ENCODE results near the gene TLN1.

TLN1 gene

GRCh38 chr9:35732185-35732799, at the start of gene TLN1, which contains the start of gene CREB3:
Gene TLN1 (minus strand): TSS chr9:35732195. CDS start chr9:35725694, 6,501 bp downstream.
Gene CREB3 (plus strand): TSS chr9:35732666. CDS start chr9:35732773, 107 bp downstream.
- DNase-seq: peak; percentile 99

- no peak for DNase-seq
These were observed 49.1 kb upstream of the TLN1 start for GRCh38 chr9:35781066-35781465.

- DNase-seq: no peak
These were observed 46.5 kb upstream of the TLN1 start for GRCh38 chr9:35778496-35778895.

GRCh38 chr9:35776018-35776417, 44.0 kb upstream of the TLN1 start:
- DNase-seq: no peak

GRCh38 chr9:35774907-35775635, 43.1 kb upstream of the TLN1 start:
- DNase-seq: peak; percentile 36

- no peak for DNase-seq
These were observed 39.9 kb upstream of the TLN1 start for GRCh38 chr9:35771943-35772342.

- DNase-seq: peak; percentile 45
These were observed 39.5 kb upstream of the TLN1 start for GRCh38 chr9:35771534-35771933.

GRCh38 chr9:35771075-35771433, 39.1 kb upstream of the TLN1 start:
- no peak for DNase-seq

GRCh38 chr9:35769763-35770162, 37.8 kb upstream of the TLN1 start:
- no peak for DNase-seq

GRCh38 chr9:35767458-35767857, 35.5 kb upstream of the TLN1 start:
- DNase-seq: no peak

GRCh38 chr9:35766997-35767396, 35.0 kb upstream of the TLN1 start:
- no peak for DNase-seq

GRCh38 chr9:35763803-35764202, 31.8 kb upstream of the TLN1 start:
- no peak for DNase-seq

GRCh38 chr9:35763181-35763580, 31.2 kb upstream of the TLN1 start:
- no peak for DNase-seq

- peak; percentile 68 for DNase-seq
These were observed 28.7 kb upstream of the TLN1 start for GRCh38 chr9:35760651-35761050.

GRCh38 chr9:35759795-35760194, 27.8 kb upstream of the TLN1 start:
- no peak for DNase-seq

- no peak for DNase-seq
These were observed 26.6 kb upstream of the TLN1 start for GRCh38 chr9:35758475-35759050.

GRCh38 chr9:35757892-35758275, 25.9 kb upstream of the TLN1 start:
- no peak for DNase-seq

GRCh38 chr9:35757226-35757891, 25.4 kb upstream of the TLN1 start:
- peak; percentile 63 for DNase-seq

GRCh38 chr9:35756275-35757225, 24.6 kb upstream of the TLN1 start:
- DNase-seq: peak; percentile 79

- DNase-seq: no peak
These were observed 23.1 kb upstream of the TLN1 start for GRCh38 chr9:35755071-35755470.

- DNase-seq: no peak
These were observed 22.3 kb upstream of the TLN1 start, which contains the start of gene MSMP for GRCh38 chr9:35754264-35754663. Gene MSMP (minus strand): TSS chr9:35754276. CDS start chr9:35754129, 147 bp downstream.

GRCh38 chr9:35753466-35753865, 21.5 kb upstream of the TLN1 start:
- DNase-seq: no peak

- DNase-seq: no peak
These were observed 18.2 kb upstream of the TLN1 start for GRCh38 chr9:35750256-35750531.
